Measurements from ENCODE around the gene MFRP.

DNA sequence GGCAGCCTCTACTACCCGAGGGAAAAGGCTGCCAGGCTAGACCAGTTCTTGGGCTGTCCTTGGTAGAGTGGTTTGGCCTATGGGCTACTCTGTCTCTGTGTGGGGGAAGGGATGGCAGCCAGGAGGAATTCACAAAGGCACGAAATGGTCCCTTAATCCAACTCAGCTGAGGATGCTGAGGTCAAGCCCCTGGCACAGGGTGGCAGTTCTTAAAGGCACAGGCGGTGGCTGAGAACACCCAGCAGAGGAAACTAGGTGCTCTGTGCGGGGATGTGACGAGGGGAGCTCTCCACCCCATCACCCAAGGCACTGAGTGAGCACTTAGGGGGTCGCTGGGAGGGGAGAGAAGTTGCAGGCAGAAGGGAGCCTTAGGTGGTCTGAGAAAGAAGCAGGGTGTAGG is at the start of gene MFRP:
- TF ChIP-seq POLR2A (IDR thresholded peaks at IDR 0.05), result no peak
- TF ChIP-seq, protein P1, sequence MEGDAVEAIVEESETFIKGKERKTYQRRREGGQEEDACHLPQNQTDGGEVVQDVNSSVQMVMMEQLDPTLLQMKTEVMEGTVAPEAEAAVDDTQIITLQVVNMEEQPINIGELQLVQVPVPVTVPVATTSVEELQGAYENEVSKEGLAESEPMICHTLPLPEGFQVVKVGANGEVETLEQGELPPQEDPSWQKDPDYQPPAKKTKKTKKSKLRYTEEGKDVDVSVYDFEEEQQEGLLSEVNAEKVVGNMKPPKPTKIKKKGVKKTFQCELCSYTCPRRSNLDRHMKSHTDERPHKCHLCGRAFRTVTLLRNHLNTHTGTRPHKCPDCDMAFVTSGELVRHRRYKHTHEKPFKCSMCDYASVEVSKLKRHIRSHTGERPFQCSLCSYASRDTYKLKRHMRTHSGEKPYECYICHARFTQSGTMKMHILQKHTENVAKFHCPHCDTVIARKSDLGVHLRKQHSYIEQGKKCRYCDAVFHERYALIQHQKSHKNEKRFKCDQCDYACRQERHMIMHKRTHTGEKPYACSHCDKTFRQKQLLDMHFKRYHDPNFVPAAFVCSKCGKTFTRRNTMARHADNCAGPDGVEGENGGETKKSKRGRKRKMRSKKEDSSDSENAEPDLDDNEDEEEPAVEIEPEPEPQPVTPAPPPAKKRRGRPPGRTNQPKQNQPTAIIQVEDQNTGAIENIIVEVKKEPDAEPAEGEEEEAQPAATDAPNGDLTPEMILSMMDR (IDR thresholded peaks at IDR 0.05), result no peak
